GM19025 (cell line): ENCODE measurements around the gene DYDC1.
"Not testable (repeated sequence)": the region's sequence is repeated elsewhere in the genome, so short reads cannot be mapped to it uniquely, and the experiment has no call there.

Source experiments
- ATAC-seq: cut with Tn5 transposase; IDR thresholded peaks from one replicate; pipeline ENCODE4 v1.9.1; 2021; ENCODE audit warnings: mild to moderate bottlenecking, low read depth, moderate library complexity; ENCODE audit not compliant: unreplicated experiment

The DYDC1 gene

GRCh38 chr10:80356563-80356988, at the start of gene DYDC1, which contains the start of gene DYDC2:
Gene DYDC1 (minus strand): TSS chr10:80356755. CDS start chr10:80352601, 4,154 bp downstream.
Gene DYDC2 (plus strand): TSS chr10:80356781. CDS start chr10:80362444, 5,663 bp downstream.
- peak; percentile 74 for ATAC-seq

DNA sequence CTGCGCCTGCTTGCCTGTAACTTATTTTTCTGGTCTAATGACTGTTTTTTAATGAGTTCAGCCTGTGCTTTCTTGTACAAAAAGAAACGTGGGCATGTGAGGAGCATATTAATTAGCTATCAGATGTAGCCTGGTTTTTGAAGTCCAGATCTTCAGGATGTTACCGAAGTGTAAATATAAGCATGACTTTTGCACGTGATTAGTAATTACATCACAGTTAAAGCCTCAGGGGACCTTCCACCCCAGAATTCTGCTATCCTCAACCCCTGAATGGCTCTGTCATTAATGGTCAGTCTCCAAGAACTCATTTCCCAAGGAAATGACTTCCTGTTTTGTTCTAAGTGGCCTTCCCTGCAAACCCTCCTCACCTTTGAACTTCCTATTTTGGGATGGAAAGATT, 49.6 kb upstream of the DYDC1 start:
- ATAC-seq: no peak

- ATAC-seq: no peak
Observed at GRCh38 chr10:80405626-80406025, 49.1 kb upstream of the DYDC1 start.

GRCh38 chr10:80405035-80405434, 48.5 kb upstream of the DYDC1 start:
- ATAC-seq: no peak

GRCh38 chr10:80400136-80400804, 43.7 kb upstream of the DYDC1 start:
- ATAC-seq: no peak

- no peak for ATAC-seq
Observed at GRCh38 chr10:80397014-80397413, 40.5 kb upstream of the DYDC1 start.

DNA sequence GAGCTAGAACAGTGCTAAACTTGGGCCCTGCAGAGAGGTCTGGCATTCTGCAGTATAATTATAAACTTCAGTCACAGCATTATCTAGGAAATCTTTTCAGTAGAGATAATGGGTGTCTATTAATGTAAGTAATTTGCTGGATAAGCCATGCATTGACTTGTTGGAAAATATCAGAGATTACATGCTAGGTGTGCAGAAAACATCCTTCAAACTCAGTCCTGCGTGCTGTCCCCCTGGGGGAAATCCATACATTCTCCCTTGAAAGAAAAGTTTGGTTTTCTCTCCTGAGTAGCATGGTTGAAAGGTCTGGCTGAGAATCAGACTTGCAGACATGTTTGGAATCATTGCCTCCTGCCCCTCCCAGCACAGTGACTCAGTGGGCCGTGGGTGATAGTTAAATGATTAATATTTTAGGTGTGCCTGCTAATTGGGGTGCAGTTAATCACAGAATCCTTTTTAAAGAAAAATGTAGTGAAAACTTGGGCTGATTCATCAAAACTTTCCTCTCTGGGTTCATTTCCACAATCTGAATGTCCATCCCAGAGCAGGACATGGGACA, 37.9 kb upstream of the DYDC1 start:
- no peak for ATAC-seq

GRCh38 chr10:80392250-80392649, 35.7 kb upstream of the DYDC1 start:
- ATAC-seq: no peak

GRCh38 chr10:80390740-80391139, 34.2 kb upstream of the DYDC1 start:
- ATAC-seq: no peak

GRCh38 chr10:80382989-80383388, 26.4 kb upstream of the DYDC1 start:
- no peak for ATAC-seq

GRCh38 chr10:80380185-80380584, 23.6 kb upstream of the DYDC1 start:
- no peak for ATAC-seq

GRCh38 chr10:80379701-80380100, 23.1 kb upstream of the DYDC1 start:
- no peak for ATAC-seq

DNA sequence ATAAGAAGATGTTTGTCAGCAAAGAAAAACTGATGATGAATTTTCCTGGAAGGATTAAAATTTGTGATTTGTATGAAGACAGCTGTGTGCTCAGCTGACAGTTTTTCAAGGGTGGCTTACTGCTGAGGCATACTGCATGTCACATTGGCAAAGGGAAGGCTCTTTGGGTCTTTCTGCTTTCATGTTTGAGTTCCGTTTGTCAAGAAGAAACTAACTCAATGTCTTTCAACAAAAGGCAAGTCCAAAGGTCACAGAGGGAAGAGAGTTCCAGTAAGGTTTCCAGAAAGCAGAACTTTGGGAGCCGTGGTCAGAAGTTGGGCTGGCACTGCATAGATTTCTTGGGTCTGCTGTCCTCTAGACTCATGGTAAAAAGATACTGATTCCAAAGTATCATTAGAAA, 16.9 kb upstream of the DYDC1 start:
- ATAC-seq: no peak

DNA sequence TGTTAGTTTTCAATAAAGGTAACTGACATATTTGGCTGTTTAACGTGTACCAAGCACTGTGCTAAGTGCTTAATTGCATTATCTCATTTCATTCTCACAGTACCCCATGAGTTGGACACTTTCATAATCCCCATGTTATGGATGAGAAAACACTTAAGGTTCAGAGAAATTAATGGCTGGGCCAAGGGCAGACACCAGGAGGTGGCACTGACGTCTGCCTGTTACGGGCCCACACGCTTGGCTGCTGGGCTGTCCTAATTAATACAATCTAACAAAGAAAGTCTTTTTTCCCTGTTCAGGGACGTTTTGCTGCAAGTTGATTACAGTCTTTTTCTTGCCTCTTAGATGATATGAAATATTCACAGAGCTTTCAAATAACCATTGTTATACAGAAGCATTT, 16.1 kb upstream of the DYDC1 start:
- no peak for ATAC-seq

DNA sequence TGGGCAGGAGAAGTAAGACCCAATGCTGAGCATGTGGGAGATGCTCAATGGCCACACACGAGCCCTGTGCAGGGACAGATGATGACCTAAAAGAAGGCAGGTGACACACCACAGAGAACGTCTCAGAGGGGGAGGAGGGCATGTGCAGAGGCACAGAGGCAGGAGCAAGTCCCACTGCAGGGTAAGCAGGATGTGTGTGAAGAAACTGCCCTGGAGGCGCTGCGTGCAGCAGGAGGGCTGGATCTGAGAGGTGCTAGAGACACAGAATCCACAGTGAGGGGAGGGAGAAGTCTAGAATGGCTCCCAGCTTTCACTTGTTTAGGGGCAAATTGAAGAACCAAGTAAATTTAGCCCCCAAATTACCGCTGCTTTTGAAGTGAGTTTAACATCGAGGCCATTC, 14.9 kb upstream of the DYDC1 start:
- ATAC-seq: no peak

DNA sequence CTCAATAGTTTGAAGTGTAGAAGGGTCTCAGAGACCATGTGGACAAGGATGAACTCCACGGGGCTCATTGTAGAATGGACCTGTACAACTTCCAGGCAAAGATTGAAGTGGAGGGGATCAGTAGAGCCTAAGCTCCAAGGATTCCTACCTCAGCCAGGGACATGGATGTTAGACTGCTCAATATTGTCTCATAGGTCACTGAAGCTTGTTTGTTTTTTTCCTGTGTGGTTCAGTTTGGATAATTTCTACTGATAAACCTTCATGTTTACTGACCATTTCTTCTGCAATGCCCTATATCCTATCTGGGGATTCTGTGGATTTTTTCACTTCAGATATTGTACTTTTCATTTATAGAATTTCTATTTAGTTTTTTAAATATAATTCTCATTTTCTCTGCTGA, 9.0 kb upstream of the DYDC1 start:
- ATAC-seq: no peak

DNA sequence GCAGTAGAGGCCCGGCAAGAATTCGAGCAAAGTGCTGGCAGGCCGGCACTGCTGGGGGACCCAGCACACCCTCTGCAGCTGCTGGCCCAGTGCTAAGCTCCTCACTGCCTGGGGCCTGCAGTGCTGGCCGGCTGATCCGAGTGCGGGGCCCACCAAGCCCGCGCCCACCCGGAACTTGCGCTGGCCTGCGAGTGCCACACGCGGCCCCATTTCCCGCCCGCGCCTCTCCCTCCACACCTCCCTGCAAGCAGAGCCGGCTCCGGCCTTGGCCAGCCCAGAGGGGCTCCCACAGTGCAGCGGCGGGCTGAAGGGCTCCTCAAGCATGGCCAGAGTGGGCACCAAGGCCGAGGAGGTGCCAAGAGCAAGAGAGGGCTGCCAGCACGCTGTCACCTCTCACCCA, 3.1 kb upstream of the DYDC1 start:
- ATAC-seq: no peak

GRCh38 chr10:80358925-80359324, 2.4 kb upstream of the DYDC1 start:
- ATAC-seq: not testable (repeated sequence)

DNA sequence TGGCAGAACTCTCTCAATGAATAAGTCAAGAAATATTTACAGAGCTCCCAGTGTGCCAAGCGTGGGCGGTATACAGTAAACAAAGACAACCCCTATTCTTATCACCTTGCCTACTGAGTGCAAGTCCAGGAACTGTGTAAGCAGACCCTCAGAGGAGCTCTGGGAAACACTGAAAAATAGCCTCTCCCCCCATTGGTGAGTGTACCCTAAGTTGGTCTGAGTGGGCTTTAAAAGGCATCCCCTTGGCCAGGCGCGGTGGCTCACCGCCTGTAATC, 1.2 kb upstream of the DYDC1 start:
- ATAC-seq: no peak

GRCh38 chr10:80356989-80357850, 665 bp upstream of the DYDC1 start:
- ATAC-seq: no peak

DNA sequence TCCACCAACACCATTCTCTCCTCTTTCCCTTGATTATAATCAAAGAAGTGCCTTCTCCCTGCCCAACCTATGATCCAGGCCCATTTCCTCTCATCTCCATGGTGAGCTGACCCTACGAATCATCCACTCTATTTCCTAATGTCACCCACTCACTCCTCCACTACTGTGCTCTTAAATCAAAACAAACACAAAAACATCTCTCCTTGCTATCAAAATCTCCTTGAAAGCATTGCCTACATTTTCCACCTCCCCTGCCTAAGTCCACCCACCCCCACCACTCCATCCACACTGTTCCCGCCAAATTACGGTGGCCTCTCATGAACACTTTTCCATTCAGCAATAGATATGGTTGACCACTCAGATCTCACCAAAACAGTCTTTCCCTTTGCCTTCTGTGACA, 5.3 kb downstream of the DYDC1 start:
- ATAC-seq: no peak

DNA sequence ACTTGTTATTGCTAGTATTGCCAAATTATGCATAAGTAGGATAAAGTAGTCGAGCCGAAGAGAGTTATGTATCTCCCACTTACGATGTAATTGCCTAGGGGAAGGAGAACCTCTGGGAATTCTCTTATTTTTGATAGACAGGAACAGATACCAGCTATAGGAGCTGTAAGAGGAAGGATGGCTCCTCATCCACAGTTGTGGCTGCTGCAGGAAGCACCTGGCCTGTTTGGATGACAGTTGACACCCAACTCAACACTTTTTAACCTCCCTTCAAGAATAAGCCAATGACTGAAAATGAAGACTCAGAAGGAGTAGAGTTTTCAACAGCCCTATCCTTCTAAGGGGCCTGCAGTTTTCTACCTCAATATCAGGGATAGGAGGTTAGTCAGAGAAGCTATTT, 6.3 kb downstream of the DYDC1 start:
- no peak for ATAC-seq
